ENCODE results near the gene LST1. TPM values are rescaled to one million over a fixed set of nuclear protein-coding genes. Genes with fewer than 3 reads are reported as not detected.

Gene LST1
- total RNA-seq, 2 experiments from 2014 or later, result 3.0 to 4.2 TPM

DNA sequence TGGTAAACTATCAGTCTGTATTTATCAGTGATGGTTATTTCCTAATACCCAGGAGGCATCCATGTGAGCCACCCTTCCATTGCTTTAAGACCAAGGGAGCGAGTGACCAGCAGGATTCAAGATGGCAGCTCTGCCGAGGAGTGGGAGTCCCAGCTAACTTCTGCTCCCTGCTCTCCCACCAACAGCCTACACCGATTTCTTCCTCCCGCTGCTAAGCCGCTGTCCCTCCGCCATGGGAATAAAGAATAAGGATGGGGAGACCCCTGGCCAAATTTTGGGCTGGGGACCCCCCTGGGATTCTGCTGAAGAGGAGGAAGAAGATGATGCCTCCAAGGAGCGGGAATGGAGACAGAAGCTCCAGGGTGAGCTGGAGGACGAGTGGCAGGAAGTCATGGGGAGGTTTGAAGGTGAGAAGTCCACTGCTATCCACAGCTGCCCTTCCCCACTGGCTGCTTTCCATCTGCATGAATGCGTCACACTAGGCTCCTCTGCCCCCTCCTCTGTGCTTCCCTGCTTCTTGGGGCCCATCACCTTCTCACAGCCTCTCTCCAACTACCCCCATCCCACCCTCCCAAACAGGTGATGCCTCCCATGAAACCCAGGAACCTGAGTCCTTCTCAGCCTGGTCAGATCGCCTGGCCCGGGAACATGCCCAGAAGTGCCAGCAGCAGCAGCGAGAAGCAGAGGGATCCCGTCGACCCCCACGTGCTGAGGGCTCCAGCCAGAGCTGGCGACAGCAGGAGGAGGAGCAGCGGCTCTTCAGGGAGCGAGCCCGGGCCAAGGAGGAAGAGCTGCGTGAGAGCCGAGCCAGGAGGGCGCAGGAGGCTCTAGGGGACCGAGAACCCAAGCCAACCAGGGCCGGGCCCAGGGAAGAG is 28.4 kb upstream of the LST1 start:
- H3K79me2 ChIP-seq (ENCODE audit: insufficient read depth, low read depth, low read length), result no peaks in the 10 kb centered on the region
- POLR2A ChIA-PET, result interaction anchor here (0.8 to 1.0 kb wide), 2 partner anchors 16 to 18 kb away, joined by 3 to 6 read pairs; partner anchors contain the start of genes DDX39B and TNF
- TF ChIP-seq EZH2phosphoT487 (IDR thresholded peaks at IDR 0.05; ENCODE audit: borderline replicate concordance, low read depth, low read length), result no peak
- TF ChIP-seq, protein P1, sequence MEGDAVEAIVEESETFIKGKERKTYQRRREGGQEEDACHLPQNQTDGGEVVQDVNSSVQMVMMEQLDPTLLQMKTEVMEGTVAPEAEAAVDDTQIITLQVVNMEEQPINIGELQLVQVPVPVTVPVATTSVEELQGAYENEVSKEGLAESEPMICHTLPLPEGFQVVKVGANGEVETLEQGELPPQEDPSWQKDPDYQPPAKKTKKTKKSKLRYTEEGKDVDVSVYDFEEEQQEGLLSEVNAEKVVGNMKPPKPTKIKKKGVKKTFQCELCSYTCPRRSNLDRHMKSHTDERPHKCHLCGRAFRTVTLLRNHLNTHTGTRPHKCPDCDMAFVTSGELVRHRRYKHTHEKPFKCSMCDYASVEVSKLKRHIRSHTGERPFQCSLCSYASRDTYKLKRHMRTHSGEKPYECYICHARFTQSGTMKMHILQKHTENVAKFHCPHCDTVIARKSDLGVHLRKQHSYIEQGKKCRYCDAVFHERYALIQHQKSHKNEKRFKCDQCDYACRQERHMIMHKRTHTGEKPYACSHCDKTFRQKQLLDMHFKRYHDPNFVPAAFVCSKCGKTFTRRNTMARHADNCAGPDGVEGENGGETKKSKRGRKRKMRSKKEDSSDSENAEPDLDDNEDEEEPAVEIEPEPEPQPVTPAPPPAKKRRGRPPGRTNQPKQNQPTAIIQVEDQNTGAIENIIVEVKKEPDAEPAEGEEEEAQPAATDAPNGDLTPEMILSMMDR (conservative IDR thresholded peaks at IDR 0.05; ENCODE audit: low read length), result no peak
- no peak overlapping the region for H3K4me3 ChIP-seq (ENCODE audit: low read depth, low read length, poor library complexity, severe bottlenecking)
- H3K4me1 ChIP-seq (ENCODE audit: insufficient read depth, low read length, poor library complexity, severe bottlenecking), result peaks cover 77% of the 10 kb centered on the region
- no peak for DNase-seq (ENCODE audit: low spot score)
- intact Hi-C loops (cut with micrococcal nuclease; ENCODE audit: unreplicated experiment), result no loop called here
- peaks cover 55% of the 10 kb centered on the region for H3K36me3 ChIP-seq (ENCODE audit: insufficient read depth, low read length)
- peak overlapping the region; percentile 81 for H3K4me2 ChIP-seq (ENCODE audit: low read length)
- no peaks in the 10 kb centered on the region for H3K9me3 ChIP-seq (ENCODE audit: low read length)
- BruUV-seq (replicated peaks), result TSS peak; percentile 31
- CTCF ChIA-PET (ENCODE audit: unreplicated experiment), result interaction anchor here (1.6 kb wide), 1 partner anchor 16 kb away, joined by 3 read pairs; no protein-coding TSS in a partner anchor
- peak overlapping the region; percentile 94 for H3K27ac ChIP-seq (ENCODE audit: low read depth, low read length, poor library complexity, severe bottlenecking)
- H4K20me1 ChIP-seq (ENCODE audit: insufficient read depth, low read length), result no peaks in the 10 kb centered on the region
- H2AFZ ChIP-seq (ENCODE audit: low read length), result no peak overlapping the region
- no peaks in the 10 kb centered on the region for H3K9me2 ChIP-seq (ENCODE audit: insufficient read depth, low read length)

DNA sequence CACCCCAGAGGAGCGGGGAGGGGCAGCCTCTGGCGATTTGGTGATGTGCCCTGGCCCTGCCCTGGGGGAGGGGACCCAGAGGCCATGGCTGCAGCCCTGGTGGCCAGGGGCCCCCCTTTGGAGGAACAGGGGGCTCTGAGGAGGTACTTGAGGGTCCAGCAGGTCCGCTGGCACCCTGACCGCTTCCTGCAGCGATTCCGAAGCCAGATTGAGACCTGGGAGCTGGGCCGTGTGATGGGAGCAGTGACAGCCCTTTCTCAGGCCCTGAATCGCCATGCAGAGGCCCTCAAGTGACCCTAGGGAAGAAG is 27.8 kb upstream of the LST1 start:
- Histone ChIP-seq H3K4me3 (ENCODE audit: low read depth, low read length, poor library complexity, severe bottlenecking) (peak overlapping the region; percentile 57), H3K27ac (ENCODE audit: low read depth, low read length, poor library complexity, severe bottlenecking) (peak overlapping the region; percentile 94), H4K20me1 (ENCODE audit: insufficient read depth, low read length) (no peaks in the 10 kb centered on the region), H3K4me1 (ENCODE audit: insufficient read depth, low read length, poor library complexity, severe bottlenecking) (peaks cover 82% of the 10 kb centered on the region), H3K9me2 (ENCODE audit: insufficient read depth, low read length) (no peaks in the 10 kb centered on the region), H3K9me3 (ENCODE audit: low read length) (no peaks in the 10 kb centered on the region), H2AFZ (ENCODE audit: low read length) (no peak overlapping the region), H3K79me2 (ENCODE audit: insufficient read depth, low read depth, low read length) (no peaks in the 10 kb centered on the region), H3K4me2 (ENCODE audit: low read length) (peak overlapping the region; percentile 81), H3K36me3 (ENCODE audit: insufficient read depth, low read length) (peaks cover 51% of the 10 kb centered on the region)
- no peak for TF ChIP-seq EZH2phosphoT487 (IDR thresholded peaks at IDR 0.05; ENCODE audit: borderline replicate concordance, low read depth, low read length)
- TF ChIP-seq, protein P1 (conservative IDR thresholded peaks at IDR 0.05; ENCODE audit: low read length), result no peak
- BruUV-seq (replicated peaks), result no TSS peak
- intact Hi-C loops (cut with micrococcal nuclease; ENCODE audit: unreplicated experiment), result no loop called here
- ChIA-PET POLR2A (interaction anchor here (1.1 to 1.5 kb wide), 2 partner anchors 17 to 25 kb away, joined by 3 to 5 read pairs; partner anchors contain the start of gene TNF), CTCF (ENCODE audit: unreplicated experiment) (interaction anchor here (1.6 kb wide), 1 partner anchor 15 kb away, joined by 3 read pairs; no protein-coding TSS in a partner anchor)
- no peak for DNase-seq (ENCODE audit: low spot score)

Measured in OCI-LY7 (cell line).